SK-N-SH (cell line): ENCODE results near the gene TCTN1. TPM values are rescaled to one million over a fixed set of nuclear protein-coding genes. Genes with fewer than 3 reads are reported as not detected.

Experiments used
- CTCF ChIA-PET: fragments of 300-600, 350-600 bp; formaldehyde crosslinking; extraction: SDS; loops from one replicate; lab custom pipeline; 2021; lab: Yijun Ruan, JAX
- POLR2A ChIA-PET: fragments of 350-600 bp; sonication (Branson Sonifier 250); formaldehyde crosslinking; extraction: SDS; loops from one replicate; lab custom pipeline; 2020; ENCODE audit warnings: antibody characterized with exemption, inconsistent platforms; lab: Yijun Ruan, JAX
- DNase-seq: peaks from one replicate; pipeline ENCODE4 v3.0.0; 2012
- H2AFZ ChIP-seq: fragments of 200-600 bp; sonication (generic); 2 replicates; pipeline ENCODE4 v1.8.1; 2016; ENCODE audit warnings: antibody characterized with exemption, mild to moderate bottlenecking, low read depth
- H3F3A ChIP-seq: fragments of 200-600 bp; sonication (generic); replicated peaks from 2 replicates; pipeline ENCODE3; 2016; ENCODE audit warnings: antibody characterized with exemption, mild to moderate bottlenecking; ENCODE audit not compliant: insufficient read depth
- H3K27ac ChIP-seq, 2 experiments: fragments of 200-500 bp in 1 of 2; fragments of 200-600 bp in 1 of 2; sonication (Bioruptor generic) in 1 of 2; sonication (generic), shearing (Covaris generic) in 1 of 2; 2 replicates each; pipeline versions ENCODE4 v1.5.1 to v1.6.1; 2014 to 2016; ENCODE audit warnings: low read depth in 2 of 2, inconsistent platforms in 1 of 2, low read length in 1 of 2, mild to moderate bottlenecking in 1 of 2, mixed read lengths in 1 of 2
- H3K27me3 ChIP-seq: fragments of 200-600 bp; sonication (generic), shearing (Covaris generic); 2 replicates; pipeline ENCODE4 v1.6.1; 2016; ENCODE audit warnings: mixed run types; ENCODE audit not compliant: insufficient read depth
- H3K36me3 ChIP-seq, 2 experiments: fragments of 200-500 bp in 1 of 2; fragments of 200-600 bp in 1 of 2; sonication (Bioruptor generic) in 1 of 2; sonication (generic) in 1 of 2; replicated peaks in 1 of 2; 2 replicates each; pipeline versions ENCODE3 to v1.5.1; 2014 to 2016; ENCODE audit warnings: low read length in 1 of 2, mild to moderate bottlenecking in 1 of 2; ENCODE audit not compliant: insufficient read depth in 2 of 2, control insufficient read depth in 1 of 2
- H3K4me1 ChIP-seq, 2 experiments: fragments of 200-500 bp in 1 of 2; fragments of 200-600 bp in 1 of 2; sonication (Bioruptor generic) in 1 of 2; sonication (generic), shearing (Covaris generic) in 1 of 2; 2 replicates each; pipeline versions ENCODE4 v1.5.1 to v1.6.1; 2014 to 2016; ENCODE audit warnings: low read depth in 1 of 2, low read length in 1 of 2, mixed run types in 1 of 2; ENCODE audit not compliant: insufficient read depth in 2 of 2, control insufficient read depth in 1 of 2
- H3K4me2 ChIP-seq: fragments of 200-600 bp; sonication (generic), shearing (Covaris generic); 2 replicates; pipeline ENCODE4 v1.6.1; 2017; ENCODE audit warnings: mixed run types
- H3K4me3 ChIP-seq, 2 experiments: fragments of 200-500 bp in 1 of 2; fragments of 200-600 bp in 1 of 2; sonication (Bioruptor generic) in 1 of 2; sonication (generic), shearing (Covaris generic) in 1 of 2; 2 replicates each; pipeline versions ENCODE4 v1.5.1 to v1.8.1; 2014 to 2016; ENCODE audit warnings: low read depth in 2 of 2, inconsistent platforms in 1 of 2, low read length in 1 of 2, mild to moderate bottlenecking in 1 of 2, mixed read lengths in 1 of 2, moderate library complexity in 1 of 2
- H3K79me2 ChIP-seq: fragments of 200-600 bp; sonication (generic); 2 replicates; pipeline ENCODE4 v1.8.1; 2017; ENCODE audit warnings: mild to moderate bottlenecking; ENCODE audit not compliant: insufficient read depth
- H3K9ac ChIP-seq: fragments of 200-600 bp; sonication (generic); 2 replicates; pipeline ENCODE4 v1.6.1; 2017; ENCODE audit warnings: mixed run types
- H3K9me2 ChIP-seq: fragments of 200-600 bp; sonication (generic); 2 replicates; pipeline ENCODE4 v1.6.1; 2017; ENCODE audit warnings: mixed run types
- H3K9me3 ChIP-seq: fragments of 200-600 bp; sonication (generic); 2 replicates; pipeline ENCODE4 v1.6.1; 2017; ENCODE audit warnings: mixed run types, mild to moderate bottlenecking, moderate library complexity
- H4K20me1 ChIP-seq: fragments of 200-600 bp; sonication (generic); 2 replicates; pipeline ENCODE4 v1.6.1; 2017; ENCODE audit warnings: mild to moderate bottlenecking, mixed run types; ENCODE audit not compliant: insufficient read depth
- EP300 ChIP-seq, 2 experiments: IDR thresholded peaks; 2 replicates each; pipeline versions ENCODE4 v1.4.0 to v1.6.1; 2012; ENCODE audit warnings: borderline replicate concordance in 1 of 2, low read depth in 1 of 2, low read length in 1 of 2
- FOXJ3 ChIP-seq: sonication (generic); formaldehyde crosslinking; IDR thresholded peaks from 2 replicates; pipeline ENCODE4 v1.5.1; 2020; ENCODE audit warnings: mild to moderate bottlenecking, missing genetic modification reagents
- FOXM1 ChIP-seq: IDR thresholded peaks from 2 replicates; pipeline ENCODE4 v1.4.0; 2012; ENCODE audit warnings: low read depth, mild to moderate bottlenecking
- JUND ChIP-seq: IDR thresholded peaks from 2 replicates; pipeline ENCODE4 v1.4.0; 2012
- MEF2A ChIP-seq: IDR thresholded peaks from 2 replicates; pipeline ENCODE4 v1.4.0; 2012; ENCODE audit warnings: low read depth, borderline replicate concordance
- SIN3A ChIP-seq: IDR thresholded peaks from 2 replicates; pipeline ENCODE4 v1.6.1; 2012; ENCODE audit warnings: low read depth, mild to moderate bottlenecking, low read length, moderate library complexity, borderline replicate concordance
- TEAD4 ChIP-seq: IDR thresholded peaks from 2 replicates; pipeline ENCODE4 v1.4.0; 2012; ENCODE audit warnings: mild to moderate bottlenecking, borderline replicate concordance; ENCODE audit not compliant: insufficient read depth
- YY1 ChIP-seq: IDR thresholded peaks from 2 replicates; pipeline ENCODE4 v1.4.0; 2012; ENCODE audit warnings: low read depth, mild to moderate bottlenecking
- WGBS: methylation state at CpG from one replicate; pipeline ENCODE4 v1.1.6; 2017; ENCODE audit warnings: low lambda C conversion rate; 5-methylcytosine and 5-hydroxymethylcytosine counted together
- polyA plus RNA-seq, 3 experiments: library from polyadenylated mRNA; depleted of rRNA; stranded (reverse); fragments of >200 nt; gene quantifications; 2 replicates each; pipeline ENCODE4 v1.2.3, GENCODE V29; 2012
- TF ChIP-seq, protein P1 (sequence below): IDR thresholded peaks from 2 replicates; pipeline ENCODE4 v1.6.1; 2012; ENCODE audit warnings: mild to moderate bottlenecking, low read depth, low read length, moderate library complexity
- TF ChIP-seq, protein P2 (sequence below): IDR thresholded peaks from 2 replicates; pipeline ENCODE4; 2012
- TF ChIP-seq, protein P3 (sequence below): fragments of 150-350 bp; IDR thresholded peaks from 2 replicates; pipeline ENCODE4 v1.6.1; 2016; ENCODE audit warnings: mild to moderate bottlenecking, low read depth, low read length
- TF ChIP-seq, protein P4 (sequence below): IDR thresholded peaks from 2 replicates; pipeline ENCODE4 v1.4.0; 2012; ENCODE audit warnings: low read depth, borderline replicate concordance
- TF ChIP-seq, protein P5 (sequence below): IDR thresholded peaks from 2 replicates; pipeline ENCODE4 v1.4.0; 2012; ENCODE audit warnings: low read depth
- TF ChIP-seq, protein P6 (sequence below): fragments of 150-350 bp; IDR thresholded peaks from 2 replicates; pipeline ENCODE4 v1.6.1; 2017; ENCODE audit warnings: antibody characterized with exemption, low read length, low read depth, borderline replicate concordance

The TCTN1 gene
- polyA plus RNA-seq, 1 of the 3 experiments (the other 2 are of a cell fraction), result 40.2 TPM

DNA sequence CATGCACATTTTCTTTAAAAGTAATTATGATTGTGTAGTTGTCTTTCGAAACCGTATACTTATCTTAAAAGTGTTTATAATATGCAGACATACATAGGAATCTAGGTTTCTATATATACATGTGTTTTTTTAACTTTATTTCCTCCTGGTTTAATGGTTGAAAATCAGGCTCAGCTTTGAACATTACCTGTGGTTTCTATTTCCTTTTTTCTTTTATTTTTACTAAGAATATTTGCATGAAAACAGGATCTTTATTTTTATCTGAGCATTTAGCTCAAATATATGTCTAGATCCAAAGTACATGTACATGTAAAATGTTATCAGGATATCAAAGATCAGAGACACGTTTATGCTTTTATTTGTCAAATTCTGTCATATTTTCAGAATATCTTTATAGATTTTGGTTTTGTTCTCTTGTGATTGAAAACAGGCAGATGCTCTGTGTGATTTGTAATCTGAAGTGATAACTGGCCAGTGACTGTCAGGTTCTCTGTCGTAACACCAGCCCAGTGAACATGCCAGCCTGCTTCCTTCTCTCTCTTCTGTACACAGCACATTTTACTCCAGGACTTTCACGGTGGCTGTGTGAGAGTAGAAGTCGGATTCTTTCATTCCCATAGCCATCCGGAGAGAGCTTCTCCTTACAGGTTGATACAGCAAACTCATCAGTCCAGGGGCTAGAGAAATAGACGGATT, 13.7 kb downstream of the TCTN1 start:
- WGBS, result 93% methylated on average over 8 of the region's 8 CpGs
- Histone ChIP-seq H3K9me3 (no peaks in the 10 kb centered on the region), H4K20me1 (no peaks in the 10 kb centered on the region), H3K4me1 (no peaks in the 10 kb centered on the region), H3K4me3 (no peak overlapping the region), H3K27ac (no peak overlapping the region), H3K36me3 (peaks cover 21 to 31% of the 10 kb centered on the region in 2 experiments), H3K9ac (no peak overlapping the region), H3F3A (peaks cover 3% of the 10 kb centered on the region), H3K4me2 (no peak overlapping the region), H2AFZ (no peak overlapping the region), H3K9me2 (no peaks in the 10 kb centered on the region), H3K27me3 (no peaks in the 10 kb centered on the region), H3K79me2 (no peaks in the 10 kb centered on the region)
- CTCF ChIA-PET, result interaction anchor here (1.2 to 2.2 kb wide), 2 partner anchors 9 to 26 kb away, joined by 3 to 7 read pairs; no protein-coding TSS in a partner anchor
- POLR2A ChIA-PET, result no interaction called here
- no peak for DNase-seq
- no peak for TF ChIP-seq SIN3A
- no peak for TF ChIP-seq EP300 (IDR thresholded peaks at IDR 0.05; ENCODE audit: borderline replicate concordance in 1 of 2, low read depth in 1 of 2, low read length in 1 of 2)
- TF ChIP-seq, protein P1, sequence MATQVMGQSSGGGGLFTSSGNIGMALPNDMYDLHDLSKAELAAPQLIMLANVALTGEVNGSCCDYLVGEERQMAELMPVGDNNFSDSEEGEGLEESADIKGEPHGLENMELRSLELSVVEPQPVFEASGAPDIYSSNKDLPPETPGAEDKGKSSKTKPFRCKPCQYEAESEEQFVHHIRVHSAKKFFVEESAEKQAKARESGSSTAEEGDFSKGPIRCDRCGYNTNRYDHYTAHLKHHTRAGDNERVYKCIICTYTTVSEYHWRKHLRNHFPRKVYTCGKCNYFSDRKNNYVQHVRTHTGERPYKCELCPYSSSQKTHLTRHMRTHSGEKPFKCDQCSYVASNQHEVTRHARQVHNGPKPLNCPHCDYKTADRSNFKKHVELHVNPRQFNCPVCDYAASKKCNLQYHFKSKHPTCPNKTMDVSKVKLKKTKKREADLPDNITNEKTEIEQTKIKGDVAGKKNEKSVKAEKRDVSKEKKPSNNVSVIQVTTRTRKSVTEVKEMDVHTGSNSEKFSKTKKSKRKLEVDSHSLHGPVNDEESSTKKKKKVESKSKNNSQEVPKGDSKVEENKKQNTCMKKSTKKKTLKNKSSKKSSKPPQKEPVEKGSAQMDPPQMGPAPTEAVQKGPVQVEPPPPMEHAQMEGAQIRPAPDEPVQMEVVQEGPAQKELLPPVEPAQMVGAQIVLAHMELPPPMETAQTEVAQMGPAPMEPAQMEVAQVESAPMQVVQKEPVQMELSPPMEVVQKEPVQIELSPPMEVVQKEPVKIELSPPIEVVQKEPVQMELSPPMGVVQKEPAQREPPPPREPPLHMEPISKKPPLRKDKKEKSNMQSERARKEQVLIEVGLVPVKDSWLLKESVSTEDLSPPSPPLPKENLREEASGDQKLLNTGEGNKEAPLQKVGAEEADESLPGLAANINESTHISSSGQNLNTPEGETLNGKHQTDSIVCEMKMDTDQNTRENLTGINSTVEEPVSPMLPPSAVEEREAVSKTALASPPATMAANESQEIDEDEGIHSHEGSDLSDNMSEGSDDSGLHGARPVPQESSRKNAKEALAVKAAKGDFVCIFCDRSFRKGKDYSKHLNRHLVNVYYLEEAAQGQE, result no peak
- TF ChIP-seq YY1, result no peak

DNA sequence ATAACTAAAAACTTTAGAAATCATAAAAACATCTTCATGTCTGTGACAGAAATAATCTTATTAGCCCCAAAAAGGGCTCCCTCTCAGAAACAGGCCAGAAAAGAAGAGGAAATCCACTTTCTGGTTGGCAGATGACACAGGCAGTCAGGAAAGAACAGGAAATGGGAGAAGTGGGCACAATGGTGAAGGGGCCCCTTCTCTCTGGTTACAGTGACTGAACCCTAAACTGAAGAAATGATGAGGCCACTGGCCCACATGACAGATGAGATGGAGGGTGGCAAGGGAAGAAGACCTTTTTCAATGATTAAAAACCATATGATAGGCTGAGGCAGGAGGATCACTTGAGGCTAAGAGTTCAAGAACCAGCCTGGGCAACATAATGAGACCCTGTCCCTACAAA, 21.1 kb downstream of the TCTN1 start:
- Histone ChIP-seq H3K9ac (no peak overlapping the region), H3F3A (no peaks in the 10 kb centered on the region), H3K4me3 (no peak overlapping the region), H3K9me2 (no peaks in the 10 kb centered on the region), H3K27ac (no peak overlapping the region), H3K4me2 (no peak overlapping the region), H3K4me1 (peaks cover 0 to 6% of the 10 kb centered on the region in 2 experiments; a peak in 1 of 4 replicates), H3K79me2 (no peaks in the 10 kb centered on the region), H4K20me1 (no peaks in the 10 kb centered on the region), H3K36me3 (peaks cover 5 to 17% of the 10 kb centered on the region in 2 experiments), H3K9me3 (no peaks in the 10 kb centered on the region), H3K27me3 (no peaks in the 10 kb centered on the region), H2AFZ (no peak overlapping the region)
- TF ChIP-seq, protein P2, sequence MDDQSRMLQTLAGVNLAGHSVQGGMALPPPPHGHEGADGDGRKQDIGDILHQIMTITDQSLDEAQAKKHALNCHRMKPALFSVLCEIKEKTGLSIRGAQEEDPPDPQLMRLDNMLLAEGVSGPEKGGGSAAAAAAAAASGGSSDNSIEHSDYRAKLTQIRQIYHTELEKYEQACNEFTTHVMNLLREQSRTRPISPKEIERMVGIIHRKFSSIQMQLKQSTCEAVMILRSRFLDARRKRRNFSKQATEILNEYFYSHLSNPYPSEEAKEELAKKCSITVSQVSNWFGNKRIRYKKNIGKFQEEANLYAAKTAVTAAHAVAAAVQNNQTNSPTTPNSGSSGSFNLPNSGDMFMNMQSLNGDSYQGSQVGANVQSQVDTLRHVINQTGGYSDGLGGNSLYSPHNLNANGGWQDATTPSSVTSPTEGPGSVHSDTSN, result no peak
- TF ChIP-seq, protein P3, sequence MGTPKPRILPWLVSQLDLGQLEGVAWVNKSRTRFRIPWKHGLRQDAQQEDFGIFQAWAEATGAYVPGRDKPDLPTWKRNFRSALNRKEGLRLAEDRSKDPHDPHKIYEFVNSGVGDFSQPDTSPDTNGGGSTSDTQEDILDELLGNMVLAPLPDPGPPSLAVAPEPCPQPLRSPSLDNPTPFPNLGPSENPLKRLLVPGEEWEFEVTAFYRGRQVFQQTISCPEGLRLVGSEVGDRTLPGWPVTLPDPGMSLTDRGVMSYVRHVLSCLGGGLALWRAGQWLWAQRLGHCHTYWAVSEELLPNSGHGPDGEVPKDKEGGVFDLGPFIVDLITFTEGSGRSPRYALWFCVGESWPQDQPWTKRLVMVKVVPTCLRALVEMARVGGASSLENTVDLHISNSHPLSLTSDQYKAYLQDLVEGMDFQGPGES, result no peak
- TF ChIP-seq, protein P4, sequence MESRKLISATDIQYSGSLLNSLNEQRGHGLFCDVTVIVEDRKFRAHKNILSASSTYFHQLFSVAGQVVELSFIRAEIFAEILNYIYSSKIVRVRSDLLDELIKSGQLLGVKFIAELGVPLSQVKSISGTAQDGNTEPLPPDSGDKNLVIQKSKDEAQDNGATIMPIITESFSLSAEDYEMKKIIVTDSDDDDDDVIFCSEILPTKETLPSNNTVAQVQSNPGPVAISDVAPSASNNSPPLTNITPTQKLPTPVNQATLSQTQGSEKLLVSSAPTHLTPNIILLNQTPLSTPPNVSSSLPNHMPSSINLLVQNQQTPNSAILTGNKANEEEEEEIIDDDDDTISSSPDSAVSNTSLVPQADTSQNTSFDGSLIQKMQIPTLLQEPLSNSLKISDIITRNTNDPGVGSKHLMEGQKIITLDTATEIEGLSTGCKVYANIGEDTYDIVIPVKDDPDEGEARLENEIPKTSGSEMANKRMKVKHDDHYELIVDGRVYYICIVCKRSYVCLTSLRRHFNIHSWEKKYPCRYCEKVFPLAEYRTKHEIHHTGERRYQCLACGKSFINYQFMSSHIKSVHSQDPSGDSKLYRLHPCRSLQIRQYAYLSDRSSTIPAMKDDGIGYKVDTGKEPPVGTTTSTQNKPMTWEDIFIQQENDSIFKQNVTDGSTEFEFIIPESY, result no peak
- no peak for TF ChIP-seq TEAD4
- no peak for TF ChIP-seq JUND
- TF ChIP-seq, protein P5, sequence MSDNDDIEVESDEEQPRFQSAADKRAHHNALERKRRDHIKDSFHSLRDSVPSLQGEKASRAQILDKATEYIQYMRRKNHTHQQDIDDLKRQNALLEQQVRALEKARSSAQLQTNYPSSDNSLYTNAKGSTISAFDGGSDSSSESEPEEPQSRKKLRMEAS, result no peak
- TF ChIP-seq, protein P6, sequence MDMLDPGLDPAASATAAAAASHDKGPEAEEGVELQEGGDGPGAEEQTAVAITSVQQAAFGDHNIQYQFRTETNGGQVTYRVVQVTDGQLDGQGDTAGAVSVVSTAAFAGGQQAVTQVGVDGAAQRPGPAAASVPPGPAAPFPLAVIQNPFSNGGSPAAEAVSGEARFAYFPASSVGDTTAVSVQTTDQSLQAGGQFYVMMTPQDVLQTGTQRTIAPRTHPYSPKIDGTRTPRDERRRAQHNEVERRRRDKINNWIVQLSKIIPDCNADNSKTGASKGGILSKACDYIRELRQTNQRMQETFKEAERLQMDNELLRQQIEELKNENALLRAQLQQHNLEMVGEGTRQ, result no peak
- TF ChIP-seq MEF2A, result no peak
- TF ChIP-seq FOXM1, result no peak
- no peak for TF ChIP-seq FOXJ3 (CRISPR knock-in tag)
- DNase-seq, result no peak
- ChIA-PET CTCF (no interaction called here), POLR2A (interaction anchor here (0.6 kb wide), 1 partner anchor 11 kb away, joined by 4 read pairs; no protein-coding TSS in a partner anchor)
